ENCODE measurements around the gene C1QTNF4. TPM values are rescaled to one million over a fixed set of nuclear protein-coding genes. Genes with fewer than 3 reads are reported as not detected.

C1QTNF4 gene
- total RNA-seq, 2 experiments from 2014 or later = 0.22 TPM; not detected in 1

Other genes with a start within 250 kb of the C1QTNF4 start
- not detected for gene MYBPC3, start 241.7 kb downstream of the C1QTNF4 start, total RNA-seq
- gene SPI1, start 215.9 kb downstream of the C1QTNF4 start, total RNA-seq = not detected
- 10 to 100 TPM; 22.4 to 28.1 TPM for gene SLC39A13, start 185.8 kb downstream of the C1QTNF4 start, total RNA-seq
- 100 to 1,000 TPM; 153 to 162 TPM for gene PSMC3, start 168.0 kb downstream of the C1QTNF4 start, total RNA-seq
- under 1 TPM; 0.48 to 0.50 TPM for gene RAPSN, start 145.3 kb downstream of the C1QTNF4 start, total RNA-seq
- gene CELF1, start 41.3 kb downstream of the C1QTNF4 start, total RNA-seq = 100 to 1,000 TPM; 102 to 105 TPM
- gene PTPMT1, start 28.8 kb downstream of the C1QTNF4 start, total RNA-seq = 10 to 100 TPM; 34.2 to 40.5 TPM
- gene KBTBD4, start 15.4 kb downstream of the C1QTNF4 start, total RNA-seq = 10 to 100 TPM; 17.2 to 20.3 TPM
- gene NDUFS3, start 15.3 kb downstream of the C1QTNF4 start, total RNA-seq = 100 to 1,000 TPM; 105 to 110 TPM
- gene FAM180B, start 7.7 kb downstream of the C1QTNF4 start, total RNA-seq = under 1 TPM in 1 of 2 experiments, not detected in 1; 0.25 TPM
- 10 to 100 TPM; 76.6 to 89.4 TPM for gene MTCH2, start 48.1 kb upstream of the C1QTNF4 start, total RNA-seq
- gene AGBL2, start 121.0 kb upstream of the C1QTNF4 start, total RNA-seq = 1 to 10 TPM; 4.9 to 5.9 TPM
- gene FNBP4, start 172.9 kb upstream of the C1QTNF4 start, total RNA-seq = 100 to 1,000 TPM; 148 to 161 TPM

Measured in activated CD4-positive, alpha-beta T cell treated with anti-CD3 and anti-CD28 coated beads, Interleukin-2, amount 10 ng/mL, durations not matched to agents 7 days and 5 days (primary cell).